Activated CD8-positive, alpha-beta memory T cell treated with anti-CD3 and anti-CD28 coated beads for 48 hours (primary cell): ENCODE measurements around the gene COL26A1.
"Not testable (repeated sequence)": the region's sequence is repeated elsewhere in the genome, so short reads cannot be mapped to it uniquely, and the experiment has no call there.

ENCODE experiments used
- DNase-seq, 3 experiments: peaks; one replicate each; pipeline ENCODE4 v3.0.0-alpha.2; 2020; ENCODE audit warnings: low read depth in 2 of 3, low spot score in 2 of 3

The COL26A1 gene

GRCh38 chr7:101362334-101363195, at the start of gene COL26A1:
Gene COL26A1, plus strand, starts transcription at chr7:101362875. Its CDS starts 158 bp downstream, at chr7:101363033.
- DNase-seq, result no peak

- peak in 2 of 3 experiments; percentile 9 to 30 for DNase-seq
Measured at GRCh38 chr7:101315336-101315735, 47.3 kb upstream of the COL26A1 start.

DNA sequence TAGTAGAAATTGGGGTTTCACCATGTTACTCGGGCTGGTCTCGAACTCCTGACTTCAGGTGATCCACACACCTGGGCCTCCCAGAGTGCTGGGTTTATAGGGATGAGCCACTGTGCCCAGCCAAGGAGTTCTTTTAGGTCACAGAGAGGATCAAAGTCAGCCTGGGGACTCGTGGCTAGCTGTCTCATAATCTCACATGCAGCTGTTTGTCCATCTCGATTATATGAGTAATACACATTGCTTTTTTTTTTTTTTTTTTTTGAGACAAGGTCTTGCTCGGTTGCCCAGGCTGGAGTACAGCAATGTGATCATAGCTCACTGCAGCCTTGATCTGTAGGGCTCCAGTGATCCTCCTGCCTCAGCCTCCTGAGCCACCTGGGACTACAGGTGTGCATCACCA, 43.3 kb upstream of the COL26A1 start:
- no peak for DNase-seq

GRCh38 chr7:101321491-101322401, 40.9 kb upstream of the COL26A1 start, which contains the start of gene IFT22:
Gene IFT22, minus strand, starts transcription at chr7:101321812. Its CDS starts 103 bp downstream, at chr7:101321709.
- peak; percentile 64 to 73 (median 68) for DNase-seq

GRCh38 chr7:101328159-101328558, 34.5 kb upstream of the COL26A1 start:
- DNase-seq, result no peak

DNA sequence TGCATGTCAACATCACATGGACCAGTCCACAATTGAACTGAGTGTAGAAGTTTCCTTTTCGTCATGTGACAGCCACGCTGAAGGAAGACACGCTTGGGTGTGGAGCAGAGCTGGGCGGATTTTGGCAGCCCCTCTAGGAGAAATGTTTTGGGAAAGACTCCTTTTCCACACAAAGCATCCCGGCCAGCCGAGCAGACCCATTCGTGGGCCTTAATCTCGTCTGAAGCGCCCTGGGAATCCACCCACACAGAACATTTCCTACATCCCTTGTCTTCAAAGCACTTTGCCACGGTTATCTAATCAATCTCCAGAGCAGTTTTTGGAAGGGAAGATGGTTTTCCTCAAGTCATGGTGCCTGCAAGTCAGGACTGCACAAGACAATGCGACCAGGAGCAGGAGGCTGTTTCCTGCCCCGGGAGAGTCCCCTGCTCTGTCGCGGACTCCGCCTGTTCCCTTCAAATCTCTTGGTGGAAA, 32.6 kb upstream of the COL26A1 start:
- DNase-seq, result no peak

DNA sequence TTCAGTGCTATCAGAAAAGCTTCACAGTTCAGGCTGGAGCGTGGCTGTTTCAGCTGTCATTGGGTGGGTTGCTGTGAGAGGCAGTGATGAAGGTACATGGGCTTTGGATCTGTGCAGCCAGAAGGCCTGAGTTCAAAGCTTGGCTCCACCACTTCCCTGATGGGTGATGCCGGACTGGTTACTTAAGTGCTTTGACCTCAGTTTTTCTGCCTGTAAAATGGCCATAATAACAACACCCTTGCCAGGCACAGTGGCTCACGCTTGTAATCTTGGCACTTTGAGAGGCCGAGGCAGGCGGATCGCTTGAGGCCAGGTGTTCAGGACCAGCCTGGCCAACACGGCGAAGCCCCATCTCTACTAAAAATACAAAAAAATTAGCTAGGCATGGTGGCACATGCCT, 30.6 kb upstream of the COL26A1 start:
- DNase-seq, result no peak

GRCh38 chr7:101333912-101334311, 28.8 kb upstream of the COL26A1 start:
- DNase-seq, result no peak

DNA sequence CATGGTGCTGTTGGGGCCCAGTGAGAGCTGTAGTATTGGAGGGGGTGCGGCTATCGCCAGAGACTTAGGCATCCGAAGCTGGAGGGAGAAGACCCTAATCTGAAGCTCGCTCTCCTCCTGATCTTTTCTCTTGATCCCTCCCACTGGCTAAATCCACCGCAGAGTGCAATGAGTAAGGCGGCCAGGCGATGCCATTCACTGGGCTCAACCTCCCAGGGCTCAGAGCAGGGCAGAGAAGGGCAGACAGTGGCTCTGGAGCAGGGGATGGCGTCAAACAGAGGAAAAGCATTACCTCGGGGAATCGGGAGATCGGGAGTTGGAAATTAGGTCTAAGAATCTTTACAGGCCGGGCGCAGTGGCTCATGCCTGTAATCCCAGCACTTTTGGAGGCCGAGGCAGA, 22.3 kb upstream of the COL26A1 start:
- DNase-seq, result no peak

- no peak for DNase-seq
Measured at GRCh38 chr7:101342892-101343291, 19.8 kb upstream of the COL26A1 start.

DNA sequence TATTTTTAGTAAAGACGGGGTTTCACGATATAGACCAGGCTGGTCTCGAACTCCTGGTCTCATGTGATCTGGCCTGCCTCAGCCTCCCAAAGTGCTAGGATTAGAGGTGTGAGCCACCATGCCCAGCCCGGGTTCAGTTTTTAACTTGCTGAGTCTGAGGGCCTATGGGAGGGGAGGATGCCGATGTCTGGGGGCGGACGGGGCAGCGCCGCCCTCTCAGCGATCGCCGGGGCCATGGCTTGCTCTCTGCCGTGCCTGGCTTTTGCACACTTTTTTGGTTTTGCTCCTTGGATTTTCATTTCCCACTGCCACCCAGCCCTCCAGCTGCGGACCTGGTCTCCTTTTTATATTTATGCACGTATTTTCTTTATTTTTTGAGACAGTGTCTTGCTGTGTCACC, 15.2 kb upstream of the COL26A1 start:
- no peak for DNase-seq

DNA sequence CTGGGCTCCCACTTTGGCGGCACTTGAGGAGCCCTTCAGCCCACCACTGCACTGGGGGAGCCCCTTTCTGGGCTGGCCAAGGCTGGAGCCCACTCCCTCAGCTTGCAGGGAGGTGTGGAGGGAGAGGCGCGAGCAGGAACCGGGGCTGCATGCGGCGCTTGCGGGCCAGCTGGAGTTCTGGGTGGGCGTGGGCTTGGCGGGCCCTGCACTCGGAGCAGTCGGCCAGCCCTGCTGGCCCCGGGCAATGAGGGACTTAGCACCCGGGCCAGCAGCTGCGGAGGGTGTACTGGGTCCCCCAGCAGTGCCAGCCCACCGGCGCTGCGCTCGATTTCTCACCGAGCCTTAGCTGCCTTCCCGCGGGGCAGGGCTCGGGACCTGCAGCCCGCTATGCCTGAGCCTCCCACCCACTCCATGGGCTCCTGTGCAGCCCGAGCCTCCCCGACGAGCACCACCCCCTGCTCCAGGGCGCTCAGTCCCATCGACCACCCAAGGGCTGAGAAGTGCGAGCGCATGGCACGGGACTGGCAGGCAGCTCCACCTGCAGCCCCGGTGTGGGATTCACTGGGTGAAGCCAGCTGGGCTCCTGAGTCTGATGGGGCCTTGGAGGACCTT, 14.1 kb upstream of the COL26A1 start:
- DNase-seq, result not testable (repeated sequence)

GRCh38 chr7:101349300-101349699, 13.4 kb upstream of the COL26A1 start:
- DNase-seq, result not testable (repeated sequence)

DNA sequence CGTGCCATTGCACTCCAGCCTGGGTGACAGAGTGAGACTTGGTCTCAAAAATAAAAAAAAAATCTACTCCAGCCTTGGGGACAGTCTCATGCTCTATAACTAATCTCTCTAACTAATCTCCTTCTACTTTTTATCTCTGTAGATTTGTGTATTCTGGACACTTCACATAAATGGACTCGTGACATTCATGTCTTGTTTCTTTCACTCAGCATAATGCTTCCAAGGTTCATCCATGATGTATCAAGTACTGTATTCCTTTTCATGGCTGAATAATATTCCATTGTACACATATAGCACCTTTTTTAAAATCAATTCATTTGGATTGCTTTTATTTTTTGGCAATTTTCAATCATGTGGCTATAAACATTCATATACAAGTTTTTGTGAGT, 9.8 kb upstream of the COL26A1 start:
- DNase-seq, result no peak

GRCh38 chr7:101357433-101357832, 5.2 kb upstream of the COL26A1 start:
- no peak for DNase-seq

- no peak for DNase-seq
Measured at GRCh38 chr7:101363196-101363733, 590 bp downstream of the COL26A1 start.

DNA sequence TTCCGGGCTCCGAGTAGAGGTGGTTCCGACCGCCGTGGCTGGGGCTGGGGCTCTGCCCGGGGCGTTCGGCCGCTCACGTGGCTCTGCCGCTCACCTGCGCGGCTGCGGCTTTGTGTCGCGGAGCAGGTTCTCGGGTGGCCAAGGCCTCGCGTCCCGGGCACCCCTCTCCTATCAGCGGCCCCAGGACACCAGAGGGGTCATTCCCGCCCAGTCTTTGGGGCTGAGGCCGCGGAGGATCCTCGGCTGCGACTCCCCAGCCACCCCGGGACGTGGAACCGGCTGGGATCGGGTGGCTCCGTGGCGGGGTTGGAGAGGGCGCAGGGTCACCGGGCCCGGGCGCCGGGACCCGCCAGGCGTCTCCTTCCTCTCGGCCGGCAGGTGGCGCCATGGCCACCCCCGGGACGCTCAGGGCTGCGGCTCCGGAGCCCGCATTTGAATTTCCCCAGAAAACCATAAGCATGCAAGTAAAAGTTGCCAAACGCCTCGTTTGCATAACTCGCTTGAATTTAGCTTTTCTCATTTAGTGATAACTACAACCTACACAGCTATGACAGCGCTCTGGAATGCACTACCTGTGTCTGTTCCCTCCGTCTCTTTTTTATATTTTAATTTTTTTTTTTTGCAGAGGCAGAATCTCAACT, 1.2 kb downstream of the COL26A1 start:
- peak; percentile 19 to 37 (median 36) for DNase-seq

GRCh38 chr7:101365956-101366355, 3.3 kb downstream of the COL26A1 start:
- no peak for DNase-seq

DNA sequence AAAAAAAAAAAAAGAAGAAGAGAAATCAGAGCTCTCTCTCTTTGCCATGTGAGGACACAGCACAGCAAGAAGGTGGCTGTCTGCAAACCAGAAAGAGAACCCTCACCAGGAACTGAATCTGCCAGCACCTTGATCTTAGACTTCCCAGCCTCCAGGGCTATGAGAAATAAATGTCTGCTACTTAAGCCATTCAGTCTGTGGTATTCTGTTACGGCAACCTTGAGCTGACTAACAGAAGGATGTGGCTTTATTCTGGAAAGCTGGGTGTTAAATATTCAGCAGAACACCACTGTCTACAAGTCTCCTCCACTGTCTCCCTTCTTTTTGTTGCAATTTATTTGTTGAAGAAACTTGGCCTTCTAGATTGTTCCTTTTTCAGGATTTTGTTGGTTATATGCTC, 5.0 kb downstream of the COL26A1 start:
- DNase-seq, result no peak

GRCh38 chr7:101368422-101369165, 5.9 kb downstream of the COL26A1 start:
- DNase-seq, result no peak
